Prostate gland (tissue), 2 donors: ENCODE data around the gene FAM171A2. TPM values are rescaled to one million over a fixed set of nuclear protein-coding genes. Genes with fewer than 3 reads are reported as not detected.
"Not testable (repeated sequence)": the region's sequence is repeated elsewhere in the genome, so short reads cannot be mapped to it uniquely, and the experiment has no call there.

Experiments
- DNase-seq: peaks from one replicate; pipeline ENCODE4 v3.0.0-alpha.2; 2019; ENCODE audit warnings: low spot score
- H3K27ac ChIP-seq, 2 donors: fragments of 200-600 bp; sonication (generic); 2 replicates each; pipeline ENCODE4 v1.5.1; 2017 to 2019
- H3K27me3 ChIP-seq: fragments of 200-600 bp; sonication (generic); replicated peaks from 2 replicates; pipeline ENCODE4 v1.5.1; 2019; ENCODE audit not compliant: insufficient read depth
- H3K36me3 ChIP-seq, 2 donors: fragments of 200-600 bp; sonication (generic); 1 replicate in 1 of 2; 2 replicates in 1 of 2; pipeline versions ENCODE4 v1.5.1 to v1.8.1; 2017 to 2019
- H3K4me1 ChIP-seq: fragments of 200-600 bp; sonication (generic); replicated peaks from 2 replicates; pipeline ENCODE4 v1.5.1; 2019
- H3K4me3 ChIP-seq, 2 donors: fragments of 200-600 bp; sonication (generic); 2 replicates each; pipeline ENCODE4 v1.5.1; 2017 to 2019
- H3K9me3 ChIP-seq: fragments of 200-600 bp; sonication (generic); 2 replicates; pipeline ENCODE4 v1.5.1; 2017
- POLR2A ChIP-seq: fragments of 450-650 bp; IDR thresholded peaks from one replicate; pipeline ENCODE4 v1.6.1; 2016; ENCODE audit warnings: antibody characterized with exemption, mild to moderate bottlenecking
- POLR2AphosphoS5 ChIP-seq: sonication (generic); formaldehyde crosslinking; IDR thresholded peaks from one replicate; pipeline ENCODE4 v1.6.1; 2017; ENCODE audit warnings: antibody characterized with exemption
- WGBS: methylation state at CpG from one replicate; pipeline ENCODE4 v1.1.5; 2018; 5-methylcytosine and 5-hydroxymethylcytosine counted together
- intact Hi-C: fragments of 100-400 bp; cut with DNase I; formaldehyde crosslinking; loops from one replicate; pipeline ENCODE4 v1.14.2; 2022
- total RNA-seq, 2 donors: library from RNA; depleted of rRNA; stranded (reverse); fragments of >200 nt; gene quantifications; one replicate each; pipeline ENCODE4 v1.1.0, GENCODE V29; 2016
- TF ChIP-seq, protein P1 (sequence below), 4 experiments: fragments of 200-600 bp in 2 of 4; fragments of 450-650 bp in 2 of 4; sonication (generic) in 2 of 4; IDR thresholded peaks; 1 replicate in 3 of 4; 2 replicates in 1 of 4; pipeline ENCODE4 v1.5.1; 2016 to 2019; ENCODE audit warnings: antibody characterized with exemption in 4 of 4, mild to moderate bottlenecking in 2 of 4, moderate library complexity in 2 of 4

Gene FAM171A2
- total RNA-seq, 2 donors from 2014 or later: 1.8 to 6.1 TPM

DNA sequence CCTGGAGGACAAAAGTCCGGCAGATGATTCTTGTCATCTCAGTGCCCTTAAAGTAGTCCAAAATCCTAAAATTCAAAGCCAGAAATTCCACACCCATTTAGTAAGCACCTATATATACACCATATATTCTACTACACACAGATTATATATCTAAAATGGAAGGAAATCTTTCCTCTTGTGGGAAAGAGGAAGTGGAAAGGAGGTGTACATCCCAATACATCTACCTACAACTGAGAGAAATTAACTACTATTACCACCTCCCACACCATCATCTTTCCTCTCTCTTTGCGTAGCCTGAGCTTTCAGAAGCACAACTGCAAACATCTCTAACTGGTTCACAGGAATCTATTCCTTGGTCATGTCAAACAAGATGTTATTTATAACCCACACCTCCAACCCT is 31.2 kb upstream of the FAM171A2 start:
- Histone ChIP-seq H3K27me3 (no peaks in the 10 kb centered on the region), H3K4me1 (no peaks in the 10 kb centered on the region), H3K36me3 (no peaks in the 10 kb centered on the region), H3K9me3 (no peaks in the 10 kb centered on the region), H3K27ac (no peak overlapping the region), H3K4me3 (no peak overlapping the region)
- DNase-seq: no peak
- TF ChIP-seq, protein P1, sequence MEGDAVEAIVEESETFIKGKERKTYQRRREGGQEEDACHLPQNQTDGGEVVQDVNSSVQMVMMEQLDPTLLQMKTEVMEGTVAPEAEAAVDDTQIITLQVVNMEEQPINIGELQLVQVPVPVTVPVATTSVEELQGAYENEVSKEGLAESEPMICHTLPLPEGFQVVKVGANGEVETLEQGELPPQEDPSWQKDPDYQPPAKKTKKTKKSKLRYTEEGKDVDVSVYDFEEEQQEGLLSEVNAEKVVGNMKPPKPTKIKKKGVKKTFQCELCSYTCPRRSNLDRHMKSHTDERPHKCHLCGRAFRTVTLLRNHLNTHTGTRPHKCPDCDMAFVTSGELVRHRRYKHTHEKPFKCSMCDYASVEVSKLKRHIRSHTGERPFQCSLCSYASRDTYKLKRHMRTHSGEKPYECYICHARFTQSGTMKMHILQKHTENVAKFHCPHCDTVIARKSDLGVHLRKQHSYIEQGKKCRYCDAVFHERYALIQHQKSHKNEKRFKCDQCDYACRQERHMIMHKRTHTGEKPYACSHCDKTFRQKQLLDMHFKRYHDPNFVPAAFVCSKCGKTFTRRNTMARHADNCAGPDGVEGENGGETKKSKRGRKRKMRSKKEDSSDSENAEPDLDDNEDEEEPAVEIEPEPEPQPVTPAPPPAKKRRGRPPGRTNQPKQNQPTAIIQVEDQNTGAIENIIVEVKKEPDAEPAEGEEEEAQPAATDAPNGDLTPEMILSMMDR (IDR thresholded peaks at IDR 0.05): no peak
- TF ChIP-seq POLR2A: no peak
- TF ChIP-seq POLR2AphosphoS5: no peak
- intact Hi-C loops: loop anchor here (10.0 kb wide), 1 partner anchor 110 kb away; the partner anchor contains the start of gene GPATCH8
- 89% methylated on average over 2 of the region's 2 CpGs for WGBS

DNA sequence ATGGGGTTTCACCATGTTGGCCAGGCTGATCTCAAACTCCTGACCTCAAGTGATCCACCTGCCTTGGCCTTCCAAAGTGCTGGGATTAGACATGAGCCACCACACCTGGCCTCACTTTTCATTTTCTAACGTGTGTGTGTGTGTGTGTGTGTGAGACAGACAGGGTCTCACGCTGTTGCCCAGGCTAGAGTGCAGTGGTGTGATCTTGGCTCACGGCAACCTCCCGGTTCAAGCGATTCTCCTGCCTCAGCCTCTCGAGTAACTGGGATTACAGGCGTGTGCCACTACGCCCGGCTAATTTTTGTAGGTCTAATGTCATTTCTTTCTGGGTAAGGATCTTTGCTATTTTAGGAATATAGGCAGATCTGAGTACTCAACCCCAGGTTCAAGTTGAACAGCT is 30.5 kb upstream of the FAM171A2 start:
- not testable (repeated sequence) for H3K36me3 ChIP-seq, H3K4me1 ChIP-seq, DNase-seq, H3K27ac ChIP-seq, H3K27me3 ChIP-seq, H3K4me3 ChIP-seq, H3K9me3 ChIP-seq
- intact Hi-C loops: loop anchor here (10.0 kb wide), 1 partner anchor 111 kb away; the partner anchor contains the start of gene GPATCH8
- 92% methylated on average over 9 of the region's 9 CpGs for WGBS

DNA sequence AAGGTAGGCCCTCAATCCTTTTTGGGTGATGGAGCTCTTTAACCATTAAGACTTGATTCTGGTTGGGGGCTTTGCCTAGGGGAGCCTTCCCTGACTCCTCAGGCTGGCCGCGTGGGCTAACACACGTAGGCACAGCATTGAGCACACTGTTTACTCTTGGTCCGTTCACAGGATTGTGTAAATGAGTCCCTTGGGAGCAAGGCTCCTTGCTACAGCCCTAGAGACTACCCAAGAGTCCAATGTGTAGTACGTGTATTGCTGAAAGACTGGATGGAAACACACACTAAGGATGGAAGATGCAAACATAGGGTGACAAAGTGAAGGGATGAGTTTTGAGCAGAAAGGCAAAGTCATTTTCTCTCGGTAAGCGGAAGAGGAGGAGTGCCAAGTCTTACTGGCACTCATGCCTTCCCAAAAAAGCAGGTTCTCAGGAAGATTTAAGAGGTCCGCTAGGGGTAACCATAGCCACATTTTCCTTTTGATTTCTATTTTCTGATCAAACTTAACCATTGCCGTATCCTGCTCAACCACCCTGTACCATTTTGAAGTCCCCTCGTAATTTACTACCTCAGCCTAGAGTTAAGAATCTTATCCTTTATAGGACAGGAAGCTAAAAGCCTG is 26.7 kb upstream of the FAM171A2 start:
- Histone ChIP-seq H3K4me3 (no peak overlapping the region), H3K27ac (no peak overlapping the region), H3K9me3 (no peaks in the 10 kb centered on the region), H3K27me3 (no peaks in the 10 kb centered on the region), H3K36me3 (no peaks in the 10 kb centered on the region), H3K4me1 (no peaks in the 10 kb centered on the region)
- intact Hi-C loops: loop anchor here (10.0 kb wide), 1 partner anchor 114 kb away; the partner anchor contains the start of gene GPATCH8
- no peak for DNase-seq
- WGBS: 63% methylated on average over 10 of the region's 10 CpGs
- TF ChIP-seq, protein P1 (IDR thresholded peaks at IDR 0.05): no peak
- TF ChIP-seq POLR2A (no peak), POLR2AphosphoS5 (no peak)

DNA sequence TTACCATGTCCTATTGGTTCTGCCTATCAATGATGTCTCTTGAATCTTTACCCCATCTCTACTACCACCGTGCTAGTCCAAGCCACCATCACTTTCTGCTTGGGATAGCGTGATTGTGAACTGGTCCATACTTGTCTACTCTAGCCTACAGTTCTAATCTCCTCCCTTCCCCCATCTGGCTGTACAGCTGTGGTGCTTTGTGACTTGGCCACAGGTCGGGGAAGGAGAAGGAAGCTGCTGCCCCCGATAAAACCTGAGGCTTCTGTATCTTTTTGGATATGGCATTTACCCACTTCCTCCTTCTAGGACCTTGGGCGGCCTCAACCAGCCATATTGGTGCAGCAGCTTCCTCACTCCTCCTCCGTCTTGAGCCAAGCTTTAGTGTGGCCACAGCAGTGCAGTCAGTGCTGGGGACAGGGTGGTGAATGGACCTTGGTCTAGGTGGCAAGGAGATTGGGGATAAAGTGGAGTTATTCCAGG is 26.1 kb upstream of the FAM171A2 start:
- intact Hi-C loops: loop anchor here (10.0 kb wide), 1 partner anchor 115 kb away; the partner anchor contains the start of gene GPATCH8
- no peak overlapping the region for H3K27ac ChIP-seq
- no peaks in the 10 kb centered on the region for H3K36me3 ChIP-seq
- no peaks in the 10 kb centered on the region for H3K9me3 ChIP-seq
- no peak overlapping the region for H3K4me3 ChIP-seq
- WGBS: 83% methylated on average over 6 of the region's 6 CpGs
- H3K4me1 ChIP-seq: no peaks in the 10 kb centered on the region
- DNase-seq: no peak
- TF ChIP-seq POLR2A (no peak), POLR2AphosphoS5 (no peak)
- TF ChIP-seq, protein P1 (IDR thresholded peaks at IDR 0.05): no peak
- H3K27me3 ChIP-seq: no peaks in the 10 kb centered on the region

DNA sequence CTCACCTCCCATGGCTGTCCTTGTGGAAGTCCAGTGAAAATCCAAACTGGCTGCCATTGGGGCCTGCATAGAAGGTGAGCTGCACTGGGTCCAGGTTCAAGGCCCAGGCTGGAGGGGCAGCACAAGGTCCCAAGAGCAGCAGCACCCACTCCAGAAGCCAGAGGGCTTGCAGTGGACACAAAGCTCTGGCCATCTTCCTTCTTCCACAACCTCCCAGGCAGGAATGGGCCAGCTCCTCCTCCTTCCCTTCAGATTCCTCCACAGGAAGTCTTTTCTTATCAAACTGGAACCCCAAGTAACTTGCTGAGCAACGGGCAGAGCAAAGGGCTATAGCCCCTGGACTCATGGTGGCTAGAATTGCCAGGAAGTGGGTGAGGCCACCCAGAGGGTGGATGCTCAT is 25.6 kb upstream of the FAM171A2 start, which contains the start of gene ITGA2B:
ITGA2B (minus strand) TSS at position 369 of the 400 bp plus-strand sequence; CDS start at position 193, 176 bp downstream.
- Histone ChIP-seq H3K9me3 (no peaks in the 10 kb centered on the region), H3K27ac (no peak within 1 kb of the TSS), H3K27me3 (no peaks in the 10 kb centered on the region), H3K36me3 (no peaks in the 10 kb centered on the region), H3K4me1 (no peaks in the 10 kb centered on the region), H3K4me3 (no peak within 1 kb of the TSS)
- 63% methylated on average over 1 of the region's 1 CpG for WGBS
- TF ChIP-seq POLR2A: no peak
- no peak for TF ChIP-seq POLR2AphosphoS5
- TF ChIP-seq, protein P1 (IDR thresholded peaks at IDR 0.05): no peak
- intact Hi-C loops: no loop called here
- DNase-seq: no peak
